K562 (cell line): ENCODE results near the gene TMEM86B. TPM values are rescaled to one million over a fixed set of nuclear protein-coding genes. Genes with fewer than 3 reads are reported as not detected.

Experiments used
- FUS ChIP-seq: fragments of 200-400 bp; formaldehyde crosslinking; optimal IDR thresholded peaks from 2 replicates; pipeline ENCODE3; 2017; ENCODE audit warnings: low read depth, low read length
- GABPB1 ChIP-seq: sonication (generic); formaldehyde crosslinking; IDR thresholded peaks from 2 replicates; pipeline ENCODE4 v1.8.0; 2022; ENCODE audit warnings: mild to moderate bottlenecking, missing genetic modification reagents
- HOXB6 ChIP-seq: fragments of 250-450 bp; sonication (Bioruptor Pico); IDR thresholded peaks from 2 replicates; pipeline ENCODE4 v1.5.1; 2022; ENCODE audit warnings: mild to moderate bottlenecking, borderline replicate concordance
- SAFB ChIP-seq: fragments of 200-400 bp; formaldehyde crosslinking; IDR thresholded peaks from 2 replicates; pipeline ENCODE4 v1.6.1; 2017; ENCODE audit warnings: low read depth, low read length, borderline replicate concordance
- SRSF3 ChIP-seq: fragments of 200-400 bp; formaldehyde crosslinking; IDR thresholded peaks from 2 replicates; pipeline ENCODE4 v1.6.1; 2016; ENCODE audit warnings: mild to moderate bottlenecking, low read length, moderate library complexity; ENCODE audit not compliant: insufficient read depth
- SUPT5H ChIP-seq: fragments of 450-650 bp; IDR thresholded peaks from 2 replicates; pipeline ENCODE4 v1.6.1; 2016
- TOE1 ChIP-seq, 2 experiments: fragments of 450-650 bp in 1 of 2; sonication (generic) in 1 of 2; formaldehyde crosslinking in 1 of 2; IDR thresholded peaks; 2 replicates each; pipeline versions ENCODE4 v1.7.1 to v1.8.0; 2016 to 2022; ENCODE audit warnings: borderline replicate concordance in 2 of 2, mild to moderate bottlenecking in 2 of 2, antibody characterized with exemption in 1 of 2, inconsistent platforms in 1 of 2, low read depth in 1 of 2, missing genetic modification reagents in 1 of 2, moderate library complexity in 1 of 2
- ZNF75A ChIP-seq: fragments of 450-650 bp; formaldehyde crosslinking; IDR thresholded peaks from 2 replicates; pipeline ENCODE4 v1.4.0; 2020; ENCODE audit warnings: mild to moderate bottlenecking
- ZNF778 ChIP-seq: fragments of 450-650 bp; formaldehyde crosslinking; IDR thresholded peaks from 2 replicates; pipeline ENCODE4 v1.4.0; 2020; ENCODE audit warnings: mild to moderate bottlenecking, moderate library complexity
- polyA plus RNA-seq, 8 experiments: library from polyadenylated mRNA; depleted of rRNA in 4 of 8; stranded (reverse) in 5 of 8; unstranded in 3 of 8; fragments of >200 nt; fragmentation: Nextera tagmentation in 2 of 8; fragmentation: Illumina TruSeq in 1 of 8; extraction: Ambion mirVana in 2 of 8; extraction: Trizol in 1 of 8; gene quantifications; 2 replicates each; pipeline versions ENCODE4 v1.2.1 to v1.2.3, GENCODE V29; 2011 to 2014; ENCODE audit warnings: inconsistent platforms in 1 of 8, missing spikeins in 1 of 8
- total RNA-seq, 7 experiments: library from RNA; depleted of rRNA in 6 of 7; stranded (reverse); fragments of >200 nt in 6 of 7; fragmentation: Illumina TruSeq in 2 of 7; extraction: Trizol in 2 of 7; gene quantifications; 2 replicates each; pipeline versions ENCODE4 v1.2.1 to v1.2.3, GENCODE V29; 2011 to 2021; ENCODE audit warnings: low replicate concordance in 1 of 7
- TF ChIP-seq, protein P1 (sequence below): conservative IDR thresholded peaks from 2 replicates; pipeline ENCODE4 v1.6.1; 2011; ENCODE audit warnings: low read depth, mild to moderate bottlenecking, low read length; ENCODE audit not compliant: control insufficient read depth
- TF ChIP-seq, protein P2 (sequence below): fragments of 200-800 bp; sonication (Bioruptor generic); IDR thresholded peaks from 2 replicates; pipeline ENCODE4 v1.6.1; 2017; ENCODE audit warnings: missing genetic modification characterization, missing compliant biosample characterization
- TF ChIP-seq, protein P3 (sequence below): IDR thresholded peaks from 2 replicates; pipeline ENCODE4 v1.6.1; 2012; ENCODE audit warnings: low read depth, low read length, improper control_type of control experiment, borderline replicate concordance
- TF ChIP-seq, protein P4 (sequence below): fragments of 250-450 bp; sonication (Bioruptor Pico); IDR thresholded peaks from 2 replicates; pipeline ENCODE4 v1.5.0; 2021
- TF ChIP-seq, protein P5 (sequence below): fragments of 250-450 bp; sonication (Bioruptor Pico); IDR thresholded peaks from 2 replicates; pipeline ENCODE4 v1.5.0; 2020; ENCODE audit warnings: mild to moderate bottlenecking
- TF ChIP-seq, protein P6 (sequence below): fragments of 450-650 bp; IDR thresholded peaks from one replicate; pipeline ENCODE4 v1.6.1; 2018; ENCODE audit warnings: mild to moderate bottlenecking, moderate library complexity; ENCODE audit not compliant: partially characterized antibody

Gene TMEM86B
- total and polyA plus RNA-seq, 9 of the 15 experiments (the other 6 are each of a cell fraction or from before 2014, with no cell fraction given), result 0.28 to 7.9 (median 2.1) TPM

DNA sequence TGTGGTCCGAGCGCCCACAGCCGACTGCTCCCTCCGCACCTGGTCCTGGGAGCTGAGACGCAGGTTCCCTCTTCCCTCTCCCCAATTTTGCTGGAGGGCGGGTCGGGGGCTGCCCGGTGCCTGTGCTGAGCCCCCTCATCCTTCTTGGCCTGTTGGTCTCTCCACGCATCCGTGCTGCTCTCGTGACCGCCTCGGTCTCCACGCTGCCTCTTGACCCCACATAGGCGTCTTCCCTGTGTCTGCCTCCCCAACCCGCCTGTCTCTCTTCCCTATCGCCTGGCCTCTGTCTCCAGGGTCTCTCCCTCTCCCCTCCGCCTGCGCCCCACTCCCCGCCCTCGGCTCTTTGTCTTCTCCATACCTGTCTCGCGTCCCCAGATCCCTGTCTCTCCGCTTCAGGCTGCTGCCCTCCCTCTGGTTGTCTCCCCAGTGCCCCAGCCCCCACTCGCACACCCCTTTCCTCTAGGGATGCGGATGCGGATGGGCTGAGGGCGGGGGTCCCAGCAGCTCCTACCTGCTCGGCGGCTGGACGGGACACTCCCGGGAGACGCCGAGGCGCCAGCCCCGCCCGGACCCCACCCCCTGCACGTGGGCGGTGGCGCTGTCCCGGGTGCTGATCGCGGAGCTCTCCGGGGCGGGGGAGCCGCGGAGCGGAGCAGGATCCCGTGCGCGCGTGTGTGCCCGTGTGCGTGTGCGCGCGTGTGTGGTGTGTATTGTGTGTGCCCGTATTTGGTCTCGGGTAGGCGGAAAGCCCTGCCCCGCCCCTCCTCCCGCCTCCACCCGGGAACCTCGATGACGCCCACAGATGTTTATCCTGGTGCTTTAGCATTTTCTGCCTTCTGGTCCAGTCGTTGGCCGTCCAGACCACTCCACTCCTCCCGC is 48.7 kb downstream of the TMEM86B start, which contains the start of gene SYT5 (continued):
- TF ChIP-seq, protein P1, sequence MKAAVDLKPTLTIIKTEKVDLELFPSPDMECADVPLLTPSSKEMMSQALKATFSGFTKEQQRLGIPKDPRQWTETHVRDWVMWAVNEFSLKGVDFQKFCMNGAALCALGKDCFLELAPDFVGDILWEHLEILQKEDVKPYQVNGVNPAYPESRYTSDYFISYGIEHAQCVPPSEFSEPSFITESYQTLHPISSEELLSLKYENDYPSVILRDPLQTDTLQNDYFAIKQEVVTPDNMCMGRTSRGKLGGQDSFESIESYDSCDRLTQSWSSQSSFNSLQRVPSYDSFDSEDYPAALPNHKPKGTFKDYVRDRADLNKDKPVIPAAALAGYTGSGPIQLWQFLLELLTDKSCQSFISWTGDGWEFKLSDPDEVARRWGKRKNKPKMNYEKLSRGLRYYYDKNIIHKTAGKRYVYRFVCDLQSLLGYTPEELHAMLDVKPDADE, result peak; percentile 95
- TF ChIP-seq ZNF75A (CRISPR knock-in tag) (no peak), FUS (no peak), TOE1 (IDR thresholded peaks at IDR 0.05; ENCODE audit: borderline replicate concordance) (0 out of 2 replicates have a peak, but pooled peaks have one; percentile 40), TOE1 (CRISPR knock-in tag; IDR thresholded peaks at IDR 0.05; ENCODE audit: borderline replicate concordance, low read depth) (peak; percentile 92), SAFB (peak; percentile 78; the same call in 1 of the 2 replicates), HOXB6 (CRISPR knock-in tag) (no peak), ZNF778 (CRISPR knock-in tag) (no peak), SUPT5H (no peak), SRSF3 (no peak), GABPB1 (CRISPR knock-in tag) (peak; percentile 35; the same call in 1 of the 2 replicates)
- TF ChIP-seq, protein P2, sequence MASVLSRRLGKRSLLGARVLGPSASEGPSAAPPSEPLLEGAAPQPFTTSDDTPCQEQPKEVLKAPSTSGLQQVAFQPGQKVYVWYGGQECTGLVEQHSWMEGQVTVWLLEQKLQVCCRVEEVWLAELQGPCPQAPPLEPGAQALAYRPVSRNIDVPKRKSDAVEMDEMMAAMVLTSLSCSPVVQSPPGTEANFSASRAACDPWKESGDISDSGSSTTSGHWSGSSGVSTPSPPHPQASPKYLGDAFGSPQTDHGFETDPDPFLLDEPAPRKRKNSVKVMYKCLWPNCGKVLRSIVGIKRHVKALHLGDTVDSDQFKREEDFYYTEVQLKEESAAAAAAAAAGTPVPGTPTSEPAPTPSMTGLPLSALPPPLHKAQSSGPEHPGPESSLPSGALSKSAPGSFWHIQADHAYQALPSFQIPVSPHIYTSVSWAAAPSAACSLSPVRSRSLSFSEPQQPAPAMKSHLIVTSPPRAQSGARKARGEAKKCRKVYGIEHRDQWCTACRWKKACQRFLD (CRISPR knock-in tag), result peak; percentile 2; the same call in 1 of the 2 replicates
- TF ChIP-seq, protein P3, sequence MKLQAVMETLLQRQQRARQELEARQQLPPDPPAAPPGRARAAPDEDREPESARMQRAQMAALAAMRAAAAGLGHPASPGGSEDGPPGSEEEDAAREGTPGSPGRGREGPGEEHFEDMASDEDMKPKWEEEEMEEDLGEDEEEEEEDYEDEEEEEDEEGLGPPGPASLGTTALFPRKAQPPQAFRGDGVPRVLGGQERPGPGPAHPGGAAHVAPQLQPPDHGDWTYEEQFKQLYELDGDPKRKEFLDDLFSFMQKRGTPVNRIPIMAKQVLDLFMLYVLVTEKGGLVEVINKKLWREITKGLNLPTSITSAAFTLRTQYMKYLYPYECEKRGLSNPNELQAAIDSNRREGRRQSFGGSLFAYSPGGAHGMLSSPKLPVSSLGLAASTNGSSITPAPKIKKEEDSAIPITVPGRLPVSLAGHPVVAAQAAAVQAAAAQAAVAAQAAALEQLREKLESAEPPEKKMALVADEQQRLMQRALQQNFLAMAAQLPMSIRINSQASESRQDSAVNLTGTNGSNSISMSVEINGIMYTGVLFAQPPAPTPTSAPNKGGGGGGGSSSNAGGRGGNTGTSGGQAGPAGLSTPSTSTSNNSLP, result no peak
- TF ChIP-seq, protein P4, sequence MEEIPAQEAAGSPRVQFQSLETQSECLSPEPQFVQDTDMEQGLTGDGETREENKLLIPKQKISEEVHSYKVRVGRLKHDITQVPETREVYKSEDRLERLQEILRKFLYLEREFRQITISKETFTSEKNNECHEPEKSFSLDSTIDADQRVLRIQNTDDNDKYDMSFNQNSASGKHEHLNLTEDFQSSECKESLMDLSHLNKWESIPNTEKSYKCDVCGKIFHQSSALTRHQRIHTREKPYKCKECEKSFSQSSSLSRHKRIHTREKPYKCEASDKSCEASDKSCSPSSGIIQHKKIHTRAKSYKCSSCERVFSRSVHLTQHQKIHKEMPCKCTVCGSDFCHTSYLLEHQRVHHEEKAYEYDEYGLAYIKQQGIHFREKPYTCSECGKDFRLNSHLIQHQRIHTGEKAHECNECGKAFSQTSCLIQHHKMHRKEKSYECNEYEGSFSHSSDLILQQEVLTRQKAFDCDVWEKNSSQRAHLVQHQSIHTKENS (CRISPR knock-in tag), result no peak
- TF ChIP-seq, protein P5, sequence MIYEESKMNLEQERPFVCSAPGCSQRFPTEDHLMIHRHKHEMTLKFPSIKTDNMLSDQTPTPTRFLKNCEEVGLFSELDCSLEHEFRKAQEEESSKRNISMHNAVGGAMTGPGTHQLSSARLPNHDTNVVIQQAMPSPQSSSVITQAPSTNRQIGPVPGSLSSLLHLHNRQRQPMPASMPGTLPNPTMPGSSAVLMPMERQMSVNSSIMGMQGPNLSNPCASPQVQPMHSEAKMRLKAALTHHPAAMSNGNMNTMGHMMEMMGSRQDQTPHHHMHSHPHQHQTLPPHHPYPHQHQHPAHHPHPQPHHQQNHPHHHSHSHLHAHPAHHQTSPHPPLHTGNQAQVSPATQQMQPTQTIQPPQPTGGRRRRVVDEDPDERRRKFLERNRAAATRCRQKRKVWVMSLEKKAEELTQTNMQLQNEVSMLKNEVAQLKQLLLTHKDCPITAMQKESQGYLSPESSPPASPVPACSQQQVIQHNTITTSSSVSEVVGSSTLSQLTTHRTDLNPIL (CRISPR knock-in tag), result no peak
- TF ChIP-seq, protein P6, sequence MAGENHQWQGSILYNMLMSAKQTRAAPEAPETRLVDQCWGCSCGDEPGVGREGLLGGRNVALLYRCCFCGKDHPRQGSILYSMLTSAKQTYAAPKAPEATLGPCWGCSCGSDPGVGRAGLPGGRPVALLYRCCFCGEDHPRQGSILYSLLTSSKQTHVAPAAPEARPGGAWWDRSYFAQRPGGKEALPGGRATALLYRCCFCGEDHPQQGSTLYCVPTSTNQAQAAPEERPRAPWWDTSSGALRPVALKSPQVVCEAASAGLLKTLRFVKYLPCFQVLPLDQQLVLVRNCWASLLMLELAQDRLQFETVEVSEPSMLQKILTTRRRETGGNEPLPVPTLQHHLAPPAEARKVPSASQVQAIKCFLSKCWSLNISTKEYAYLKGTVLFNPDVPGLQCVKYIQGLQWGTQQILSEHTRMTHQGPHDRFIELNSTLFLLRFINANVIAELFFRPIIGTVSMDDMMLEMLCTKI, result no peak
